ENCODE results near the gene POGLUT3.

POGLUT3 gene

DNA sequence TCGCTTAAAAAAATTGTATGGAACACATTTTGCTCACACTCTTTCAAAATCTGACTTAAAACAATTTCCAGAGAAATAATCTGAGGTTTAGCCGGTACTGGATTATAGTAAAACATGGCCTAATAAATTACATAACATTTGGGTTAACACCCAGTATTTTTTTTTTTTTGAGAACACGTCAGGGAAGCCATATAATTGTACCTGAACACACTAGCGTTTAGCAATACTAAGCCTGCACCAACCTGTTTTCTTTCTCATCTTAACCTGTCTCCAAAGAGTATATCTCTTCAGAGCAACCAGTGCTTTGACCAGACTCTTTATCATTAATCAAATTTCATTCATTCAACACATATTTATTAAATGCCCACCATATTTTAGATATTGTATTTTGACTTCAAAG is 2.0 kb upstream of the POGLUT3 start:
- DNase-seq = no peak

DNA sequence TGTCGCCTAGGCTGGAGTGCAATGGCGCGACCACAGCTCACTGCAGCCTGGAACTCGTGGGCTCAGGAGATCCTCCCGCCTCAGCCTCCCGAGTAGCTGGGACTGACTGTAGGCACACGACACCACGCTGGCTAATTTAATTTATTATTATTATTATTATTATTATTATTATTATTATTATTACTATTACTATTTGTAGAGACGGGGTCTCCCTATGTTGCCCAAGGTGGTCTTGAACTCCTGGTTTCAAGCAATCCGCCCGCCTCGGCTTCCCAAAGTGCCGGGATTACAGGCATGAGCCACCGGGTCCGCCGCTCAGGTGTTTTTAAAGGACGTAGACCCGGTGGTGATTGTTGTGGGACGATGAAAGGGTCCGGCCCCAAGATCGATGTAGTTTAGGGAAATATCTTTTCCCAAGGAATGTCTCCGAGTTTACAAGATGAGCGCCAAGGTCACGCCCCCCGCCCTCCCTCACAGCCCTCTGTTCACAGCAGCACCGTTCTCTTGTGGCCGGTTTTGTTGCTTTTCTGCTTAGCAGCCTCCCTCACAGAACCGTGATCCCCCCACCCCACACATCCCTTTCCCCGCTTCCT is 728 bp upstream of the POGLUT3 start:
- no peak for DNase-seq

DNA sequence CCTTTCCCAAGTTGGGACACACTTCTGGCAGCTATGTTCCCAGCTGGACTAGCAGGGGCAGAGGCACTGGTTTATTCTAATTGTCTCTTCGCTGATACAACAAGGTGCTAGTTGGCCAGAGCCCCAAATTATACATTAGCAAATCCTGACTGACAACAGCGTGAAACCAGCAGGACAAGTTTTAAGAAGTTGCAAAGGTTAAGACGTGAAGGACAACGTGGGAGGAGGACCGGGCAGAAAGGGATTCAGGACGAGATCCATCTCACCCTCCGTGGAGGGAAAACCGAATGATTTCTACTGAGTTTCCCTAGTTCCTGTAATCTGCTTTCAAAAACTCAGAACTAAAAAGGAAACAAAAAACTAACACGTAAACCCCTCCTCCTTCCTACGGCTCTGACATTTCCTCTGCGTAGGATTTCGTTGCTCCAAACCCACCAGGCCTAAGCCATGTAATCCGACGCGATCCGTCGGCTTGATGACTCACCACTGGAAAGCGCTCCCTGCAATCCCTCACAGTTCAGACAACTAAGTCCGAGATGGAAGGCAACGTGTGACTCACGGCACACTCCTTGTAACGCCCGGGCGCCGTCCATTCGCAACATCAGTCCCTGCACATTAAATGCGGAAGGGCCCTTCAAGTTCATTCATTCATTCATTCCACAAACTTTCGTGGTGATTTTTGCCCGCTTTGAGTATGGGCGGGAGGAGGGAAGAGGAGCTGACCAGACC is 703 bp downstream of the POGLUT3 start:
- DNase-seq = peak; percentile 28

DNA sequence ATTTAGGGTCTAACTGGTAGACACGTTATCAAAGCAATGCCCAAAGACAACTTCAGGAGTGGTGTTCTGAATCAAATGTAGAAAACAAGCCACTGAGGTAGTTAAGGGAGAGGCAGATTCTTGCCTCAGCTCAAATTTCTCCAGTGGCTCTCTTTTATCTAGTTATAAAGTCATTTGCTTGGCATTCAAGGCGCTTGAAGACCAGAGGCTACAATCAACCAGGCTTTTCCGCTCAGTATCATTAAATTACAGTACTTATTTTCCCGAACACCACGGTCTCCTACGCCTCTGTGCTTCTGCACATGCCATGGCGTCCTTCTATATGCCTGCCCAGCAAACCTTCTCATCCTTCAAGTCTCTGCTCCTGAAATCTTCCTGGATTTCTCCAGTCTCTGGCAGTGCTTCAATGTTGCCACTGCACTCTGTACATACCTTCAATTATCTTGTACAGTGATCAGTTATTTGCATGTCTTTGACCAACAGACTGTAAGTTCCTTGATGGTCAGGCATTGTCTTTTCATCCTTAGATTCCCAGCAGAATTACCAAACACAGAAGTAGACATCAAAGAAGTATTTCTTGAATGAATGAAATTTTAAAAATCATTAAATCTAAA is 1.4 kb downstream of the POGLUT3 start:
- no peak for DNase-seq

DNA sequence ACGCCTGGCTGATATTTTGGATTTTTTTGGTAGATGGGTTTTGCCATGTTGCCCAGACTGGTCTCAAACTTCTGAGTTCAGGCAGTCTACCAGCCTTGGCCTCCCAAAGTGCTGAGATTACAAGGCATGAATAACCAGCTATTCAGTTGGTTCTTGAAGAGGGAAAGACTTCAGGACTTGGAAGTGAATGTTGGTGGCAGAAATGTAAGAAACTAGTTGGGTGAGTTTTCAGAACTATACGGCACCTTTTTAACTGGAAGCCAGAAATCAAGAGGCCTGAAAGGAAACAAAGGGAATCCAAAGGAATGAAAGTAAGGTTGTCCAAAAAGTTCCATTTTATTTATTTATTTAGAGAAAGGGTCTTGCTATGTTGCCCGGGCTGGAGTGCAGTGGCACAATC is 2.9 kb downstream of the POGLUT3 start:
- DNase-seq = no peak

DNA sequence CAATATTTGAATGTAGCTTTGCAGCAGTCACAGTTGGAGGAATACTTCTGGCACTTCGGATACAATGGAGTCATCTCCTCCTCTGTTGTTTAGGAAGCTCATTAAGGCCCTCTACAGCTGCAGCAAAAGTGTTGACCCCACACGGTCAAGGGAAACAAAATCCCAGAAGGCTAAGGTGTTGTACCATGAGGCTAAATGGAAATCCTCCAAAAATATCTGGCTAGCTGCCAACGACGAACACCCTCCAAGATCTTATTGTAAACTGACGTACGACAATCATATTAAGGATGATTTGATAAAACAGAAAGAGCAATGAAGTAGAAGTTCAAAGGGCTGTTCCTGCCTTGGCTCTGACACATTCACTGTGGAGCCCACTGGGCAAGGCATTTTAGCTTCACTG is 4.0 kb downstream of the POGLUT3 start:
- DNase-seq = no peak

DNA sequence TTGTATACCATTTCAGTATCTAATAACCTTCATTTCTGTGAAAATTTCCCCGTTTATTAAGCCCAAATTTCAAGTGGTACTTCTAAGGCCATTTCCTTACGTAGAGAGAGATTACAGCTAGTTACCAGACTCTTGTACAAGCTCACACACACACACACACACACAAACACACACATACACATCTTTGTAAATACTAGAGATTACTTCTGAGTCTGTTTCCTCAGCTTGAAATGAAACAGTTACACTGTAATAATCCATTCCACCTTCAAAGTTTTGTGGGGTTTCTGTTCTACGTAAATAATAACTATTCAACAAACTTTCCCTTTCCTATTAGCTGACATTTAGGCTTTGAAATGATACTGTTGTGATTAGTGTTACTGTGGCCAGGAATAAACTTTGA is 6.2 kb downstream of the POGLUT3 start:
- no peak for DNase-seq

DNA sequence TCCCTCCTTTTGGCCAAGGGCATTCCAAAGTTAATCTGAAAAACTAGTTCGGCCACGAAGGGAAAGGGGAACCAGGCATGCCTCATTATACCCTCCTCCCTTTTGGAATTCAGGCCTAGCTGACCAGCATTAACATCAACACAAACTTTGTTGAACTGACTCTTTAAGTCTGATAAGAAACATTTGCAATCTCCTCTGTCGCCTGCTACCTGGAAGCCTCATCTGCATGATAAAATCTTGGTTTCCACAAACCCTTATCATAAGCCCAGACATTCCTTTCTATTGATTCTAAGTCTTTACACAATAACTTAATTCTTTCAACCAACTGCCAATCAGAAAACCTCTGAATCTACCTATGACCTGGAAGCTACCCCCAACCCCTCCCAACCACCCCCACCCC is 11.4 kb downstream of the POGLUT3 start:
- no peak for DNase-seq

DNA sequence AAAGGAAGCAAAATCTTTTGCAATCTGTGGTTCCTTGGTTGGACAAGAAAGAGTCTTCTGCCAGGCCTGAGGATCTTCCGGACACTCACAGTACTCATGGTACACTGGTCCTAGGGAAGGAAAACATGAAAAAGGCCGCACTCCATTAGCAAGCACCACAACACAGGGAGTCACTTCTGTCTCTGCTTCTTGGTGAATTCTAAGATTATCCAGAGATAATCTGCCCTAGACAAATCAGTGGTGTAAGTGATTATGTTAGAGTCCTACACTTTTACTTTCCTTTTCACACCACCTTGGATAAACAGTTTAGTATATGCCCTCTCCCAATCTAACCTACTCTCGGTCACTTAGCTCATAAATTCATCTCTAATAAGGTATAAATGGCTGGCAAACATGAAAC is 11.9 kb downstream of the POGLUT3 start:
- no peak for DNase-seq

DNA sequence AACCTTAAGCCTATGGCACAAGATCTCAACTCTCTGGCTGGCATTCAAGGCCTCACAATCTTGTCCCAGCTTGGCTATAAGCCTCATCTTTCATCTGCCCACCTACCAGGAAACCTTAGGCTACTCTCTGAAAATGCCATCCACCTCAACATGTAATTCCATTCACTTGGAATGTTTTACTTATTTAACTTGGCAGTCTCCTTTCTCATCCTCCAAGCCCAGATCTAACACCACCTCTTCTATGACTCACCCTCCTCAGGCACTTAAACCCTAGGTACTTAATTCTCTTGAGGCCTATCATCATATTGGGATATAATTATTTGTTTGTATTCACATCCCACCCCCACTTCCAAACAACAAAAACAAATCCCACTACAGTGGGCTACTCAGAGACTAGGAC is 15.0 kb downstream of the POGLUT3 start:
- no peak for DNase-seq

DNA sequence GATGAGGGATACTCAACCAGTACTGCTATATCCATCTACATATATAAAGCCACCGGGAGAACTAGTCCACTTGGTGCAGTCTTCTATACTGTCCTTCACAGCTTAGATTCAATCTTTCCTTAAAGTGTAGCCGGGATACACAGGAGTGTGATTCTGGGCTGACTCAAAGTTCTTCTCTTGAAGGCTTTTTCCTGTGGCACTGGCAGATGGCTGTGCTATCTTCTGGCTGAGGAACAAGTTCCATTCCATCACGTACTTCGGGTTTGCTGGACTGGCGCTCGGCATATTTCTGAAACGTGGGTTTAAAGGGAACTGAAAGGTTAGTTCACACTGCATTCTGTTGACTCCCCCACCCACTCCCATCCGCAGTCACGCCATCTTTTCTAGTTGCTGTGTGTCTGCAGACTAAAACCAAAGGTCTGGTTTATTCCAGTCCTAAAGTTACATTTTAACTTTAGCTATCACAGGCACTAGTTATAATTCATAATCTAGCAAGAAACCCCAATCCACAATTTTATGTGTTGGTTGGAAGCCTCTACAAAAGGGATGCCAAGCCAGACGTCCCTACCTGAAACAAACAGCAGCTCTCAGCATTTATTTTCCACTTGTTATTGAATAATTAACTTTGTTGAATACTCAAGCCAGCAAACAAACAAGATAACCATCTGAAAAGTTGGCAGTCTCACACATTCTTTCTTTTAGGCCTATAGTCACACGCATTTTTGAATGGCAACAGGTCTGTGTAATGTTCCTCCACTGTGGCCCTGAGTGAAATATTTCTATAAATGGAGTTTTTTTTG is 23.3 kb downstream of the POGLUT3 start:
- DNase-seq = no peak

DNA sequence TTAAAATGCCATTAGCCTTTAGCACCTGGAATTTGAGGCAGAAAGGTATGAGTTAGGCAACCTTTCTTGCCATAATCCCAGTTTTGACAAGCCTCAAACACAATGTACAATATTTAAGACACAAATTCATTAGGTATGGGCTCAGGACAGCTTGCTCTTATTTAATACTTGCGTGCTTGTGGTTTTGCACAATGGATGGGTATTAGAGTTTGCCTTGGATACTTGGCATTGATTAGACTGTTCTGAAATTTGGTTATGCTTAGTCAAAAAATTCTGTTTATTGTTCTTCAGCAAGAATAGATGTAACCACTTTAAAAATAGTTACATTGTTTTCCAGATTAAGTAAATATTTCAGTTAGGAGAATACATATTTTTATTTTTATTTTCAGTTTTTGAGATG is 25.5 kb downstream of the POGLUT3 start:
- no peak for DNase-seq

DNA sequence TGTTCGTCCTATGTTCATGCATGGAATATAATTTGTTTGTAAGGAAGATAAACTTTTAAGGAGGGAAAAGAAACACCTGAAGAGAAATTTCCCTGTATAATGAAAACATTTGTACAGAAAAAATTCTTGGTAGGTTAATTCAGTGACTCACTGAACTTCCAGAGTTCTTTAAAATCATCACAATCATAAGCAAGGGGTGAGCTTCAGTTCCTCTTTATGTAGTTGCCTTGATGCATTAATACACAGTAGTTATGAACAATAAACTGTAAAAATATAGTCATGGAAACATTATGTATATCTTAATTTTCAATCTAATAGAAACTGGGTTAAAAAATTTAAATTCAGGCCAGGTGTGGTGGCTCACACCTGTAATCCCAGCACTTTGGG is 29.7 kb downstream of the POGLUT3 start:
- no peak for DNase-seq

DNA sequence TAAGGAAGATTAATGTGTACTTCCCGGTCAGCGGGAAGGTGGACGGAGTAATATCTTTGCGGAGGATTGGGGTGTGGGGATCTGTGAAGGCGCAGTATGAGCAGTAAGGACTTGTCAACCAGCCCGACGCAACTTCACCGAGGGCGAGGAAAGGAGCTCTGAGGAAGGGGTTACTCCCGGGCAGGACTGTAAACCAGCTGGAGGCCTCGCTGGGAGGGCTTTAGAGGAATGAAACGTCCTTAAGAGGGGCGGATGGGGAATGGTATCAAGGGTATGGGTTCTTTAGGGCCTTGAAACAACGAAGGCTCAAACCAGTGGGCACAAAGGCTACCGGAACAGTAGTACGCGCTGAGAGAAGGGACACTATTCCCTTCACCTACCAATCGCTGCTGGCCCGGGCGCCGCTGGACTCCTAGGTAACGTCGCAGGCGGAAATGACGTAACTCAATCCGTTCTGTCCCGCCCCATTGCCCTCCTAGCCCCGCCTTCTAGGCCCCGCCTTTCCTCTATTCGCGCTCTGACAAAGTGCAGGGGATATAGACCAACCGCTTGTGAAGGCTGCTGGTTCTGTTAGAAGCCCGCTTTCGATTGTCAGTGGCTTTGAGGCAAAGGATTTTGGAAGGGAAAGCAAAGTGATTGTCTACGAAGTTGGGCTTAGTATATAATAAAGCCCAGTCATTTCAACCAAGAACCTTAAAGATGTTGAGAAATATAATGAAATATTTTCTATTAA is 30.9 kb downstream of the POGLUT3 start, which contains the start of gene C11orf65:
Gene C11orf65, minus strand, starts transcription at position 439 of the 733 bp plus-strand sequence. CDS start 5,970 bp downstream, outside the sequence.
- peak; percentile 47 for DNase-seq

DNA sequence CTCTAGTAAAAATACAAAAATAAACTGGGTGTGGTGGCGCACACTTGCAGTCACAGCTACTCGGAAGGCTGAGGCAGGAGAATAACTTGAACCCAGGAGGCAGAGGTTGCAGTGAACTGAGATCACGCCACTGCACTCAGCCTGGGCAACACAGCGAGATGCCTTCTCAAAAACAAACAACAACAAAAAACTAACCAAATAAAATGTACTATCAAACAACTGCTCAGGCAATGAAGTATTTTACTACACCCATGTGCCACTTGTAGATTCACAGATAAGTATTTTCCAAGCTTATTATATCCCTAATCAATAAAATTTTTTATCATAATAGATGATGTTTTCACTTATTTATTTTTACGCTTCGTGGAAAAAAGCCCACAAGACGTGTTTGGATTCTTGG is 31.8 kb downstream of the POGLUT3 start:
- DNase-seq = no peak

DNA sequence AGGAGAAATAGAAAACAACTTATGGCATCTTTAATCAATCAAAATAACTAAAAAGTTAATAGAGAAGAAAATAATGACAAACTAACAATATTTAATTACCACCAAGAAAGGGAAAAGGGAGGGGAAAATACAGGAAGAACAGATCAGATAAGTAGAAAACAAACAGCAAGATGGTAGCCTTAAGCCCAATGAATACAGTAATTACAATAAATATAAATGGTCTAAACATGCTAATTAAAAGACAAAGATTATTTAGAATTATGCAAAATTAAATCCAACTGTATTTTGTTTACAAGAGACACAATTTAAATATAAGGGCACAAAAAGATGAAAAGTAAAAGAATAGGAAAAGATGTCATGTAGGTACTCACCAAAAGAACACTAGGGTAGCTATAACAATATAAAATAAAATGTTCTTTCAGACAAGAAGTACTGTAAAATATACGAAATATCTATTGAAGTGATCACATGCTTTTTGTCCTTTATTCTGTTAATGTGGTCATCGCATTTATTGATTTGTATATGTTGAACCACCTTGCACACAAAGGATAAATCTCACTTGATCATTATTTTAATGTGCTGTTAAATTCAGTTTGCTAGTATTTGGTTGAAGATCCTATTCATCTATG is 44.9 kb downstream of the POGLUT3 start:
- DNase-seq = no peak

All from GOT3 (cell line).